ENCODE results near the gene CENPL.
"Not testable (repeated sequence)": the region's sequence is repeated elsewhere in the genome, so short reads cannot be mapped to it uniquely, and the experiment has no call there.

CENPL gene

DNA sequence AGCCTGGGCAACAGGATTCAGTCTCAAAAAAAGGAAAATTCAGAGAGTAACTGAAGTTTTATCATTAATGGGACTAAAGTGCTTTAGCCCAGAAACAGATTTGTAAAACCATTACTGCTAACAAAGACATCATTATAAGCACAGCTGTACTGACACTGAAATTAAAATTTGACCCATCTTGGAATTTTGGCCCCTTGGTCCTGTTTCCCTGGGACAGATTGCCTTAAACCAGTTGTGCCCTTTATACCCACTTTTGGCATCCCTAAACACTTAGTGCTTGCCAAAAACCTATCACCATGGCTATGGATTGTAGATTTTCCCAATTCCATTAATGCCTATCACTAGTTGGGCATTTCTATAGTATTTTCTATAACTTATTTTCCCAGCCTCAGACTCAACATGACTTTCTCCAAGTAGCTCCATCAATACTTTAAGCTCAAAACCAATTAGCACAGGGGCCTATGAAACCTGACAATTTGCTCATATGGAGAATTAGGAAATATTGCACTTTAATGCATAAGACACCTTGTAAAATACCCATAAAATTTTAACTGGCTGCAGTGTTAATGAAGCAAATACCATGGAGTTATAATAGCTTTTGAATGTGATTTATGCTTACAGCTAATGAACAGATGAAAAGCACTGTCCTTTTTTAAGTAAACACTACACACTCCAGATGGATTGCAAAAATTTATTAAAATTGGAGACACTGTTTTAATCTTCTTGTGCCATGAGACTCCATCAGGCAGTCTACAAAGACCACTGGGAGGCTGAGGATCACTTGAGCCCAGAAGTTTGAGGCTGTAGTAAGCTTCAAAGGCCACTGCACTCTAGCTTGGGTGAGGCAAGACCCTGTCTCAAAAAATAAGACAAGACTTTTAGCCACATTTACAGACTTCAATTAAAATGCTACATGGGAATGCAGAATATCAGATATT is 38.8 kb upstream of the CENPL start:
- Histone ChIP-seq H3K9ac (ENCODE audit: low read depth, low read length) (no peak overlapping the region), H3K4me1 (ENCODE audit: insufficient read depth, low read length) (peaks cover 5% of the 10 kb centered on the region; the same call in 1 of the 2 replicates), H3K9me3 (ENCODE audit: control insufficient read depth, insufficient read depth, low read length) (no peaks in the 10 kb centered on the region), H3K36me3 (ENCODE audit: insufficient read depth, low read length) (peaks cover 43% of the 10 kb centered on the region)

DNA sequence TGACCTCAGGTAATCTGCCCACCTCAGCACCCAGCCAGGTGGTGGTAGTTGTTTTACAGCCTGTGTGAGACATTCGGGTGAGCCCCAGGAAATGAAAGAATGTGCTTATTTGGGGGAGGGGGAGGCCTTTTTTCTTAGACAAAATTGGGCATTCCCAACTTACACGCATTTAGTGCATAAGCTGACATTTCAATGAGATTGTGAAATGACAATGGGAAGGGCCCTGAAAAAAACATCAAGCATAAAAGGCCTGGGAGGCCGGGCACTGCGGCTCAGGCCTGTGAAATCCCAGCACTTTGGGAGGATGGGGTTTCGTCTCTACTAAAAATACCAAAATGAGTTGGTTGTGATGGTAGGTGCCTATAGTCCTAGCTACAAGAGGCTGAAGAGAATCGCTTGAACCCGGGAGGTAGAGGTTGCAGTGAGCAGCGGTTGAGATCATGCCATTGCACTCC is 38.1 kb upstream of the CENPL start:
- no peaks in the 10 kb centered on the region for H3K9me3 ChIP-seq (ENCODE audit: control insufficient read depth, insufficient read depth, low read length)
- no peak overlapping the region for H3K9ac ChIP-seq (ENCODE audit: low read depth, low read length)
- H3K36me3 ChIP-seq (ENCODE audit: insufficient read depth, low read length) = peaks cover 43% of the 10 kb centered on the region
- H3K4me1 ChIP-seq (ENCODE audit: insufficient read depth, low read length) = peaks cover 5% of the 10 kb centered on the region; the same call in 1 of the 2 replicates

DNA sequence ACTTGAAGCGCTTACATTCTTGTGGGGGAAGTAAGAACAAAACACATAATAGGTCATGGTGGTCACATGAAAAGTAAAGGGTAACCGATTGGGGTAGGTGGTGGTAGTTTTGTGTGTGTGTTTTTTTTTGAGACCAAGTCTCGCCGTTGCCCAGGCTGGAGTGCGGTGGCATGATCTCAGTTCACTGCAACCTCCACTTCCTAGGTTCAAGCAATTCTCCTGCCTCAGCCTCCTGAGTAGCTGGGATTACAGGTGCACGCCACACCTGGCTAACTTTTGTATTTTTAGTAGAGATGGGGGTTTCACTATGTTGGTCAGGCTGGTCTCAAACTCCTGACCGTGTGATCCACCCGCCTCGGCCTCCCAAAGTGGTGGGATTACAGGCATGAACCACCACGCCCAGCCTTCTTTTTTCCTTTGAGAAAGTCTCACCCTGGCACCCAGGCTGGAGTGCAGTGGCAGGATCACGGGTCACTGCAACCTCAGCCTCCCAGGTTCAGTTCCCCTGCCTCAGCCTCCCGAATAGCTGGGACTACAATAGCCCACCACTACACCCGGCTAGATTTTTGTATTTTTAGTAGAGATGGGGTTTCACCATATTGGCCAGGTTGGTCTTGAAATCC is 37.6 kb upstream of the CENPL start:
- peaks cover 43% of the 10 kb centered on the region for H3K36me3 ChIP-seq (ENCODE audit: insufficient read depth, low read length)
- H3K4me1 ChIP-seq (ENCODE audit: insufficient read depth, low read length); H3K9ac ChIP-seq (ENCODE audit: low read depth, low read length); H3K9me3 ChIP-seq (ENCODE audit: control insufficient read depth, insufficient read depth, low read length): not testable (repeated sequence)

DNA sequence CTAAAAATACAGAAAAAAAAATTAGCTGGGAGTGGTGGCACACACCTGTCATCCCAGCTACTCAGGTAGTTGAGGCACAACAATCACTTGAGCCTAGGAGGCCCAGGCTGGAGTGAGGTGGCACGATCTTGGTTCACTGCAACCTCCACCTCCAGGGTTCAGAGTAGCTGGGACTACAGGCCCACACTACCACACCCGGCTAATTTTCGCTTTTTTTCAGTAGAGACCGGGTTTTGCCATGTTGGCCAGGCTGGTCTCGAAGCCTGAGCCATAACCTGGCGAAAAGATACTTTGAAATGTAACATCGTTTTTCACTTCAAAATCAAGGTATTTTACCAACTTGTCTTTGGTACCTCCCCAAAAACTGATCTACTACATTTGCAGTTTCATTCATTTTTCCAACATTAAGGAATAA is 37.1 kb upstream of the CENPL start:
- Histone ChIP-seq H3K4me1 (ENCODE audit: insufficient read depth, low read length) (peaks cover 5% of the 10 kb centered on the region; the same call in 1 of the 2 replicates), H3K9me3 (ENCODE audit: control insufficient read depth, insufficient read depth, low read length) (no peaks in the 10 kb centered on the region), H3K9ac (ENCODE audit: low read depth, low read length) (no peak overlapping the region), H3K36me3 (ENCODE audit: insufficient read depth, low read length) (peaks cover 38% of the 10 kb centered on the region)

DNA sequence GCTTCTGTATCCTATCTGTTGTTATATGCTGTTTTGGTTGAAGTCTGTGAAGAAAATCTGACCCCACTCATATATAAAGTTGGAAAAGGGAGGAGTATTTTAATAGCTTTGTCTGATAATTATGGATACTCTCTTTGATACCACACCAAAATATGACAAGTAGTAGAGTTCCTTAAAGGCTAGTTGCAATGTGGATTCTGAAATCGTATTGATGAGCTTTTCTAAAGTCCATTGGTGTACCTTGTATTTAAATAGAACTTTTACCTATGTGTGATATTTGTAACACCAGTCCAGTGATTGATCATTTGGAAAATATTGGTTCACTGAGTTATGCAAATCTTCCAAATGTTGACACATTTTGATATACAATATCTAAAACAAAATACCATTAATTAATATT is 35.4 kb upstream of the CENPL start:
- Histone ChIP-seq H3K9me3 (ENCODE audit: control insufficient read depth, insufficient read depth, low read length) (no peaks in the 10 kb centered on the region), H3K36me3 (ENCODE audit: insufficient read depth, low read length) (peaks cover 27% of the 10 kb centered on the region), H3K4me1 (ENCODE audit: insufficient read depth, low read length) (no peaks in the 10 kb centered on the region), H3K9ac (ENCODE audit: low read depth, low read length) (no peak overlapping the region)

DNA sequence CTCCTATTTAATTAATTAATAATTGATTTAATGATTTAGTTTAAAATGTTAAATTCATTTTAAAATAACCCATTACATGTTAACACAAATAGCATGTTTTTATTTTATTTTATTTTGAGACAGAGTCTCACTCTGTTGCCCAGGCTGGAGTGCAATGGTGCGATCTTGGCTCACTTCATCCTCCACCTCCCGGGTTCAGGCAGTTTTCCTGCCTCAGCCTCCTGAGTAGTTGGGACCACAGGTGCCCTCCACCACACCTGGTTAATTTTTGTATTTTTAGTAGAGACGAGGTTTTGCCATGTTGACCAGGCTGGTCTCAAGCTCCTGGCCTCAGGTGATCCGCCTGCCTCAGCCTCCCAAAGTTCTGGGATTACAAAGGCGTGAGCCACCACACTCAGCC is 34.9 kb upstream of the CENPL start:
- H3K9me3 ChIP-seq (ENCODE audit: control insufficient read depth, insufficient read depth, low read length); H3K9ac ChIP-seq (ENCODE audit: low read depth, low read length); H3K4me1 ChIP-seq (ENCODE audit: insufficient read depth, low read length): not testable (repeated sequence)
- H3K36me3 ChIP-seq (ENCODE audit: insufficient read depth, low read length) = peaks cover 24% of the 10 kb centered on the region

DNA sequence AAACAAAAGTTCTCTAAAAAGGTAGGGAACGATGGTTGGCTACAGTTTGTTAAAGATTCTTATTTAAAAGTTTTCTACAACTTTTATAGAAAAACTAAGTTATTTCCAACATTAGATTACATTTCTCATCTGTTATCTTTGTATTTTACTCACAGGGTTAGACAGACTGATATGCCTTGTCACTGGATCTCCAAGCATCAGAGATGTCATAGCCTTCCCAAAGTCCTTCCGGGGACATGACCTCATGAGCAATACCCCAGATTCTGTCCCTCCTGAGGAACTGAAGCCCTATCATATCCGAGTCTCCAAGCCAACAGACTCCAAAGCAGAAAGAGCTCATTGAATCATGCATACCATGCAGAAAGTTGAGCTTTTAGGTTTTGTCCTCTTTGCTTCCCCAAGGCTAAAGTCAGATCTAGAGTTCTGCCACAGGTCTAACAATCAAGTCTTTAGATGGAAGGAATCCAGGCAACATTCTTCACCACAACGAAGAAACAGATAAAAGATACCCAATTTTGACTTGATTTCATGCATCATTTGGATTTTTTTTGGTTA is 32.8 kb upstream of the CENPL start:
- H3K4me1 ChIP-seq (ENCODE audit: insufficient read depth, low read length) = peaks cover 14% of the 10 kb centered on the region; the same call in 1 of the 2 replicates
- H3K9ac ChIP-seq (ENCODE audit: low read depth, low read length) = no peak overlapping the region
- no peaks in the 10 kb centered on the region for H3K9me3 ChIP-seq (ENCODE audit: control insufficient read depth, insufficient read depth, low read length)
- peaks cover 10% of the 10 kb centered on the region for H3K36me3 ChIP-seq (ENCODE audit: insufficient read depth, low read length)

DNA sequence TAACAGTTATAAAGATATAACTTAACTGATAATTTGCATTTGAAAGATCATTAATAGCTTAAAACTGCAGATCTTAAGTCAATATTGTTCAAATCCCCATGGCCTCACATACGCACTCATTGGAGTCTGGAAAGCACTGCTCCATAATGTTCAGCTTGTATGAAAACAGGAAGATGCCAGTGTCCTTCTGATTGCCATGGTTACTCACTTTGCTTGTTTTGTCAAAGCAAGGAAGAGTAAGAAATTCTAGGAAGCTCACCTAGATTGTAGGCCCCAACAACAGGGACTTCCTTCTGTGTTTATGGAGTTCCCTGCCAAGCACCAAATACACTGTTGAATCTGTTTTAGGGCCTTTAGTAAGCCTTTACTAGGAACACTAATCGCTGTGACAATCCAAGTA is 32.2 kb upstream of the CENPL start:
- H3K9ac ChIP-seq (ENCODE audit: low read depth, low read length) = no peak overlapping the region
- H3K9me3 ChIP-seq (ENCODE audit: control insufficient read depth, insufficient read depth, low read length) = no peaks in the 10 kb centered on the region
- peaks cover 10% of the 10 kb centered on the region for H3K36me3 ChIP-seq (ENCODE audit: insufficient read depth, low read length)
- peaks cover 14% of the 10 kb centered on the region; the same call in 1 of the 2 replicates for H3K4me1 ChIP-seq (ENCODE audit: insufficient read depth, low read length)

DNA sequence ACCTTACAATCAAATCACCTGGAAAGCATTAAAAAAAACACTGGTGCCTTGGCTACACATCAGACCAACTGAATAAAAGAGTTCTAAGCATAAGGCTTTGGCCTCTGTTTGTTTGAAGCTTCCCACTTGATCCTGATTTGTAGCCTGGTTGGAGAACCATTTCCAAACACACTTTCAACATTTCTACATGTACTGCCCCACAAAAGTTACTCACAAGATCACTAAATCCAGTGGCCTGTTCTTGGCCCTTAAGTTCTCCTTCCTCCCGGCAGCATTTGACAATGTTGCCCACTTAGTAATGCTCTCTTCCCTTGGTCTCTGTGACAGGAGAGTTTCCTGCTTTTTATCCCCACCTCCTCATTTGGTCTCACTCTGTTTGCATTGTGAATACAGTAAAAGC is 31.3 kb upstream of the CENPL start:
- H3K36me3 ChIP-seq (ENCODE audit: insufficient read depth, low read length) = peaks cover 10% of the 10 kb centered on the region
- H3K9ac ChIP-seq (ENCODE audit: low read depth, low read length) = no peak overlapping the region
- H3K4me1 ChIP-seq (ENCODE audit: insufficient read depth, low read length) = peaks cover 14% of the 10 kb centered on the region; the same call in 1 of the 2 replicates
- H3K9me3 ChIP-seq (ENCODE audit: control insufficient read depth, insufficient read depth, low read length) = no peaks in the 10 kb centered on the region

DNA sequence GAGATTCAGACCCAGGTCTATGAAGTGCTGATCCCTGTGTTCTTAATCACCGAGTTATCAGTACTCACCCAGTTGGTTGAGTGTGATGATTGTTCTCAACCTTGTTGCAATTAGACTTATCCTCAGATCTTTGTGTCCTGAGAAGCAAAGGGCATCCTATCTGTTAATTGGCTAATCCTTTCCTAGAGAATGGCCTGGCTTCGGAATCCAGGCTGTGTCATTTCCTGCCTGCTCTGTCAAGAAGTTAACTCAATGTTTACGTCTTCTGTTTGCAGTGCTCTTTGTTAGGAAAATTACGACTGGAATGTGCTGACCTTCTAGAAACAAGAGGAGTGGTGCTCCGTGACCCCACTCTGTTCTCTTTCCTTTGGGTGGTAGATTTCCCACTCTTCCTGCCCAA is 28.4 kb upstream of the CENPL start:
- peaks cover 10% of the 10 kb centered on the region for H3K36me3 ChIP-seq (ENCODE audit: insufficient read depth, low read length)
- H3K9me3 ChIP-seq (ENCODE audit: control insufficient read depth, insufficient read depth, low read length) = no peaks in the 10 kb centered on the region
- no peak overlapping the region for H3K9ac ChIP-seq (ENCODE audit: low read depth, low read length)
- peaks cover 14% of the 10 kb centered on the region; the same call in 1 of the 2 replicates for H3K4me1 ChIP-seq (ENCODE audit: insufficient read depth, low read length)

DNA sequence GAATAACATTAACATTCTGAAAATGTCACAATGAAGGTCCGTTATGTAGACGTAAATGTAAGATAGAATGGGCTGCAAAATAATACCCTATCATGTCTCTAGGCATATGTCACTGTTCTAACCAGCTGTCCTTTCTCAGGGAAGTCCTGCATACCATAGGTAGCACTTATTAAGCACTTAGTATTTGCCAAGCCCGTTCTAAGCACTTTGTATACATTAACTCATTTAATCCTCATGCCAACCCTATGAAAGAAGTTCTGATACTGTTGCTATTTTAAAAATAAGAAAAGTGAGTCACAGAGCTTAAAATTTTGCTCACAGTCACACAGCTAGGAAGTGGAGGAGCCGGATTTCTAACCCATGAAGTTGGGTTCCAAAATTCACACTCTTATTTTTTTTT is 27.4 kb upstream of the CENPL start:
- Histone ChIP-seq H3K36me3 (ENCODE audit: insufficient read depth, low read length) (peaks cover 10% of the 10 kb centered on the region), H3K4me1 (ENCODE audit: insufficient read depth, low read length) (peaks cover 14% of the 10 kb centered on the region; the same call in 1 of the 2 replicates), H3K9me3 (ENCODE audit: control insufficient read depth, insufficient read depth, low read length) (no peaks in the 10 kb centered on the region), H3K9ac (ENCODE audit: low read depth, low read length) (no peak overlapping the region)

DNA sequence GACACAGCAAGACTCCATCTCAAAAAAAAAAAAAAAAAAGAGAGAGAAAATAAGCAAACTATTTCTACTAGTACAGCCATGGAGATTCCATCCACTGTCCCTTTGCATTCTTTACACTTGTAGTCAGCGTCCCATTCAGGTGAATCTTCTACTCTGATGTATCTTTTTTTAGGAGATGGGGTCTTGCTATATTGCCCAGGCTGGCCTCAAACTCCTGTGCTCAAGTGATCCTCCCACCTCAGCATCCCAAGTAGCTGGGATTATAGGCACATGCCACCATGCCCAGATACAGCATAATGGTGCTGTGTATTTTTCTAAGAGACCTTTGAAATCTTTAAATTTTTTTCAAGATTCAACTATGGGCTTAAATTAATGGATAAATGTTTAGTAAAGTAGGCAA is 8.1 kb upstream of the CENPL start:
- Histone ChIP-seq H3K9ac (ENCODE audit: low read depth, low read length) (no peak overlapping the region), H3K4me1 (ENCODE audit: insufficient read depth, low read length) (no peaks in the 10 kb centered on the region), H3K9me3 (ENCODE audit: control insufficient read depth, insufficient read depth, low read length) (no peaks in the 10 kb centered on the region), H3K36me3 (ENCODE audit: insufficient read depth, low read length) (peaks cover 8% of the 10 kb centered on the region)

DNA sequence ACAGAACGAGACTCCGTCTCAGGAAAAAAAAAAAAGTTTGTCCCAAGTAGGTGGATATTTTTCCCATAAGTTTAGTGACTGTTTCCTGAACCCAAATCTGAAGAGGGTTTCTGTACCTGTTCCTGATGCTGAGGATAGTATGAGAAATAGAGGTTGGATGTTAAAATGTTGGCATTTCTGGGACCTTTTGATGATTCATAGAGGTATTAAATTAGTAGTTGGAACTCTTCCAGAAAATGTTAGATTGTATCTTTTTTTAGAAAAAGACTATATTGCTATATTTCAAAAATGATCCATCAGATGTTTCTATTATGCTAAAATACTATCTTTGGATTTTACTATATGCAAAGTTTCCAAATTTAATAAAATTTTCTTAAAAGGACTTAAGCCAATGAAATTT is 2.9 kb upstream of the CENPL start:
- Histone ChIP-seq H3K4me1 (ENCODE audit: insufficient read depth, low read length) (no peaks in the 10 kb centered on the region), H3K36me3 (ENCODE audit: insufficient read depth, low read length) (peaks cover 5% of the 10 kb centered on the region; the same call in 1 of the 2 replicates), H3K9ac (ENCODE audit: low read depth, low read length) (no peak overlapping the region), H3K9me3 (ENCODE audit: control insufficient read depth, insufficient read depth, low read length) (no peaks in the 10 kb centered on the region)

DNA sequence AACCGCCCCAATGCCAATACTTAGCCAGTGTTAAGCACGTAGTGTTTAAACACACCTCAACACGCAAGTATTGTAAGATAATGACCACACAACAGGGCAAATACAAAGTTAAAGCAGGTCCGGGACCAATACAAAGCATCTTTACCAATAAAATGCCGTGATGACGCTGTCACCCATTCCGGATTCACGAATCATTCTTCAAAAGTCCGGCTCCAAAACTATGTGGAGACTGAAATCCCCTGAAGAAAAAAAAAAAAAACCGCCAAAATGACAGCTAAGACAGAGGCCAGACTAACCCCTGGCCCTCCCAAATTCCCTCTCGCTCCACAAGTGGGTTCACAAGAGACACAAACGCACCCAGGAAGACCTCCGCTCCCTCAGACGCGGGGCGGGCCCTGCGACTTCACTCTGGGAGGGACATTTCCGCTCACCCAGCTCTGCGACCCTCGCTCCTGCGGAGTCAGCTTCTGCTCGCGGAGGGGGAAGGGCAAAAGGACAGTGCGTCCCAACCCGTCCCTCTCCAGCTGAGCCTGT is 835 bp downstream of the CENPL start:
- Histone ChIP-seq H3K9me3 (ENCODE audit: control insufficient read depth, insufficient read depth, low read length) (no peaks in the 10 kb centered on the region), H3K36me3 (ENCODE audit: insufficient read depth, low read length) (0 out of 2 replicates have a peak, but pooled peaks cover 2% of the 10 kb centered on the region), H3K4me1 (ENCODE audit: insufficient read depth, low read length) (no peaks in the 10 kb centered on the region), H3K9ac (ENCODE audit: low read depth, low read length) (peak overlapping the region; percentile 95)

Measured in ES-I3 (cell line).